ENCODE results near the gene ZDHHC20.

DNA sequence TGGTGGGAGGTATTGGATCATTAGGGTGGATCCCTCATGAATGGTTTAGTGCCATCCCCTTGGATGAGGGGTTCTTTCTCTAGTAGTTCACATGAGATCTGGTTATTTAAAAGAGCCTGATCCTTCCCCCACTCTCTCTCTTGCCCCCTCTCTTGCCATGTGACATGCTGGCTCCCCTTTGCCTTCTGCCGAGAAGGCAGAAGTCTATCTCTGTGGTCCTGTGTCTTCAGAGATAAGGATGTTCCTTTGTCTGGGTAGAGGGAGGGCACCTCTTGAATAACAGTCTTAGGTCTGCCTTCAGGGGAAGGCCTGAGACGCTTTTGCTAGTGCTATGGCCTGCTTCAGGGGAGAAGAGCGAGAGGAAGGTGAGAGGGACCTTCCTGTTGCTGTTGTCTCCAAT lies 2.0 kb upstream of the ZDHHC20 start:
- TF ChIP-seq, protein P1, sequence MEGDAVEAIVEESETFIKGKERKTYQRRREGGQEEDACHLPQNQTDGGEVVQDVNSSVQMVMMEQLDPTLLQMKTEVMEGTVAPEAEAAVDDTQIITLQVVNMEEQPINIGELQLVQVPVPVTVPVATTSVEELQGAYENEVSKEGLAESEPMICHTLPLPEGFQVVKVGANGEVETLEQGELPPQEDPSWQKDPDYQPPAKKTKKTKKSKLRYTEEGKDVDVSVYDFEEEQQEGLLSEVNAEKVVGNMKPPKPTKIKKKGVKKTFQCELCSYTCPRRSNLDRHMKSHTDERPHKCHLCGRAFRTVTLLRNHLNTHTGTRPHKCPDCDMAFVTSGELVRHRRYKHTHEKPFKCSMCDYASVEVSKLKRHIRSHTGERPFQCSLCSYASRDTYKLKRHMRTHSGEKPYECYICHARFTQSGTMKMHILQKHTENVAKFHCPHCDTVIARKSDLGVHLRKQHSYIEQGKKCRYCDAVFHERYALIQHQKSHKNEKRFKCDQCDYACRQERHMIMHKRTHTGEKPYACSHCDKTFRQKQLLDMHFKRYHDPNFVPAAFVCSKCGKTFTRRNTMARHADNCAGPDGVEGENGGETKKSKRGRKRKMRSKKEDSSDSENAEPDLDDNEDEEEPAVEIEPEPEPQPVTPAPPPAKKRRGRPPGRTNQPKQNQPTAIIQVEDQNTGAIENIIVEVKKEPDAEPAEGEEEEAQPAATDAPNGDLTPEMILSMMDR (IDR thresholded peaks at IDR 0.05), result no peak
- no peak for TF ChIP-seq EP300 (IDR thresholded peaks at IDR 0.05; ENCODE audit: low read depth)
- TF ChIP-seq POLR2A (IDR thresholded peaks at IDR 0.05), result no peak
